ENCODE results near the gene FBN1.

The FBN1 gene

DNA sequence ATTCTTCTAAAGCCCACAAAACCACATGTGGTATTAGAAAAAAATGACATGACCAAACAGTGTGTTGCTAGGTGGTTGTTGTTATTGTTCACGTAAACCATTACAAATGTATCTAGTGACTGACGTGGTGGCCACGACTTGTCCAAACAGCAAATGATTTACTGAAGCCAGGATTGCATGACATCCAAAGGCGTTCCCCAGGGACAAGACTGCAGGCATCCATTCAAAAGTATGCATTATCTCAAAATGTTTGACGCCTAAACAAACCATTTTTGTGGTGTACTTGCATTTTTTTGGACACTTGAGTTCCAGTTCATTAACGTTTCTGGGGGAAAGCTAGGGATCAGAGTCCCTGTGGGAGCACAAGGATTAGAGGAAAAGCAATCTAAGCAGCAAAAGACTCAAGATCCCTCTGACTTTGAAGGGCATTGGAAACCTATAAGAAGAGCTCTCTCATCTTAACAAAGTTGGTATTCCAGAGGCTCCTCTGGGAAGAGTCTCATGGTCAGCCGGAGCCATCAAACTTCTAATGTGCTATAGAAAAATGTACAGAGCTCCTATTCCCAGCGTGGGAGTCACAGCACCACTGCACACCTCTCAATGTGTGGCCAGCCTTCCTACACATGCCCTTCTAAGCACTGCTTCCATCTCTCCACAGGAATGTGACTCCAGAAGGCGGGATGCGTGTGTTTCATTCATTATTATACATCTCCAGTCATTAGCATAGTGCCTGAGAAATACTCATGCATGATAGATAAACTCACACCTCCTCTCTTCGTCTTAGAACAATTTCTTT lies 62.9 kb downstream of the FBN1 start:
- Histone ChIP-seq H3K9ac (ENCODE audit: low read length in 2 of 2) (no peak overlapping the region), H3K9me3 (ENCODE audit: control insufficient read depth in 2 of 2, low read length in 2 of 2) (no peaks in the 10 kb centered on the region), H3K4me1 (ENCODE audit: control insufficient read depth, insufficient read depth, low read length) (no peaks in the 10 kb centered on the region), H3K27ac (ENCODE audit: low read length) (no peak overlapping the region), H3K27me3 (ENCODE audit: control insufficient read depth in 1 of 2, insufficient read depth in 2 of 2, low read length in 2 of 2) (no peaks in the 10 kb centered on the region), H3K36me3 (ENCODE audit: control insufficient read depth in 2 of 2, insufficient read depth in 2 of 2, low read length in 2 of 2) (no peaks in the 10 kb centered on the region), H3K4me3 (ENCODE audit: low read length in 2 of 2) (no peak overlapping the region)

DNA sequence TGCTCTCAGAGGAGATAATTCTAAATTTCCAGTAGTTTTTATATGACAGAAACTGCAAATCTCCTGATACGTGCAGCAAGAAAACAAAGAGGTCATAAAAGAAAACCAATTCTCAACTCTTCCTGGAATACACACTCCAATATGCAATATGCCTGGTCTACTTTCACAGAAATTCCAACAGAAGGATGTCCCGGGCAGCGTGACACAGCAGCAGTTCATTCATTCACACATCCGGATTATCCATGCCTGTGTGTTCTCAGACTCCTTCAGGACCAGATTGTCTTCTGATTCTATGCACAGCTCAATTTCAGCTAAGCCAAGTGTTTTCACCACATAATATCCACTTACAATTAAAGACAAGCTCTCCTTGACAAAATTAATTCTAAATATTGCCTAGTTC lies 64.3 kb downstream of the FBN1 start:
- H3K4me1 ChIP-seq (ENCODE audit: control insufficient read depth, insufficient read depth, low read length): no peaks in the 10 kb centered on the region
- no peaks in the 10 kb centered on the region for H3K36me3 ChIP-seq (ENCODE audit: control insufficient read depth in 2 of 2, insufficient read depth in 2 of 2, low read length in 2 of 2)
- H3K27me3 ChIP-seq (ENCODE audit: control insufficient read depth in 1 of 2, insufficient read depth in 2 of 2, low read length in 2 of 2): no peaks in the 10 kb centered on the region
- no peaks in the 10 kb centered on the region for H3K9me3 ChIP-seq (ENCODE audit: control insufficient read depth in 2 of 2, low read length in 2 of 2)
- no peak overlapping the region for H3K9ac ChIP-seq (ENCODE audit: low read length in 2 of 2)
- H3K4me3 ChIP-seq (ENCODE audit: low read length in 2 of 2): no peak overlapping the region
- H3K27ac ChIP-seq (ENCODE audit: low read length): no peak overlapping the region

DNA sequence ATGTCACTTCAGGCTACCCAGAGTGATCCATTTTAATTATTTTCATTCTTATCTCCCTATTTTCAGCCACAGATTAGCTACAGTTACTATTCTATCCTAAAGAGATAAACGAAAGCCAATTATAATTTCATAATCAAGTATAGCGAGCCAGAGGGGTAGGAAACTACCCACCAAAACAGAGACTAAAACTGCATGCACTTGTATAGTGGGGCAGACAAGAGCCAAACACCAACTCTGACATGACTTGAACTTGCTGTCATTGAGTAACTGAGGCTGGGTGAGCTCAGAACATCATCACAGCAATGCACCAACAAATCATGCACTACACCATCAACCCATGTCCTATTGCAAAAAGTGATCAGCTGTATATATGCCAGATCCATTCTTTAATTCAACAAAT lies 64.8 kb downstream of the FBN1 start:
- no peak overlapping the region for H3K4me3 ChIP-seq (ENCODE audit: low read length in 2 of 2)
- H3K27ac ChIP-seq (ENCODE audit: low read length): no peak overlapping the region
- no peaks in the 10 kb centered on the region for H3K36me3 ChIP-seq (ENCODE audit: control insufficient read depth in 2 of 2, insufficient read depth in 2 of 2, low read length in 2 of 2)
- H3K9ac ChIP-seq (ENCODE audit: low read length in 2 of 2): no peak overlapping the region
- no peaks in the 10 kb centered on the region for H3K27me3 ChIP-seq (ENCODE audit: control insufficient read depth in 1 of 2, insufficient read depth in 2 of 2, low read length in 2 of 2)
- no peaks in the 10 kb centered on the region for H3K4me1 ChIP-seq (ENCODE audit: control insufficient read depth, insufficient read depth, low read length)
- no peaks in the 10 kb centered on the region for H3K9me3 ChIP-seq (ENCODE audit: control insufficient read depth in 2 of 2, low read length in 2 of 2)

DNA sequence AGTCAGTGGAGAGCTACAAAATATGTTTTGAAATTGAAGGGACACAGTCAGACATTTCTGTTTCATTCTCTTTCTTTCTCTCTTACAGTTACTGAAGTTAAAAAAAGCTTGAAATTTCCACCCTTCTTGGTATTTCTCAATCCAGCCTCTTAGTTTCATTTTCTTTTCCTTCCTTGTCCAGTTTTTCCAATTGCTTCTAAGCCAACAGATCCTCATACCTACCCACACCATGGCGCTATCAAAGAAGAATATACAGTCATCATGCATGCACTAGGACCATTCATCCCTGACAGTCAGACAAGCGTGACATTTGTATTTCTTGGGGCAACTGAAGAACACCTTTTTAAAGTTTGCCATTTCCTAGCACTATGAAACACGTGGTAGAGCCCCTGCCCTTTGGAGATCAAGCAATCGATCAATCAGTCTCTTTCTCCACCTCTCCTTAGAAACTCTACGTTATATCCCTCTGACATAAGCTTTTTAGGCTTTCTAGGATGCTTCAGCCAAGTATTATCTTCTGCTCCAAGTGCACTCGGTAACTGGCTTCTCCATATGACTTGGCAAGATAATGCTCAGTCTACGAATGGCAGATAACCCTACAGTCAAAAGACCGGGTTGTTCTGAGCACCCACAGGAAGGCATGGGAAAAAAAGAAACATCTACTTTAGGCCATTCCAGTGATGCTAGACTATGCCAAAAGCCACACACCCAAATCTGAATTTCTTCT lies 65.4 kb downstream of the FBN1 start:
- H3K27ac ChIP-seq (ENCODE audit: low read length): no peak overlapping the region
- H3K9ac ChIP-seq (ENCODE audit: low read length in 2 of 2): no peak overlapping the region
- H3K4me1 ChIP-seq (ENCODE audit: control insufficient read depth, insufficient read depth, low read length): no peaks in the 10 kb centered on the region
- H3K4me3 ChIP-seq (ENCODE audit: low read length in 2 of 2): peak overlapping the region in 1 of 2 donors; percentile 28
- H3K27me3 ChIP-seq (ENCODE audit: control insufficient read depth in 1 of 2, insufficient read depth in 2 of 2, low read length in 2 of 2): no peaks in the 10 kb centered on the region
- H3K9me3 ChIP-seq (ENCODE audit: control insufficient read depth in 2 of 2, low read length in 2 of 2): no peaks in the 10 kb centered on the region
- no peaks in the 10 kb centered on the region for H3K36me3 ChIP-seq (ENCODE audit: control insufficient read depth in 2 of 2, insufficient read depth in 2 of 2, low read length in 2 of 2)

DNA sequence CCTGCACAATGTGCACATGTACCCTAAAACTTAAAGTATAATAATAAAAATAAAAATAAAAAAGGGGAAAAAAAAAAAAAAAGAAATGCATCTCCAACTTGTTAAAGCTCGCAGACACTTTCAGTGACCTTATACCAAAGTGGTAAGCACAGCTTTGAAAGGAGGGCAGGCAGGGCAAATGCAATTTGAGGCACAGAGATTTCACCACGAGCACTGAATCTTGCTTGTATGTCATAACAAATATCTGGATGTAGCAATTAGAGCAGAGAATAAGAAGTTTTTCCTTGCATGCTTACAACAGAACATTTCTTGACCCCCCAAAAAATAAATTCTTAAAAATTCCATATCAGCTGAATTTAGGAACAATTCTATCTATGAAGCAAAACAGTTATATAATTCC lies 66.5 kb downstream of the FBN1 start:
- no peaks in the 10 kb centered on the region for H3K4me1 ChIP-seq (ENCODE audit: control insufficient read depth, insufficient read depth, low read length)
- no peak overlapping the region for H3K4me3 ChIP-seq (ENCODE audit: low read length in 2 of 2)
- no peak overlapping the region for H3K27ac ChIP-seq (ENCODE audit: low read length)
- H3K36me3 ChIP-seq (ENCODE audit: control insufficient read depth in 2 of 2, insufficient read depth in 2 of 2, low read length in 2 of 2): no peaks in the 10 kb centered on the region
- H3K9ac ChIP-seq (ENCODE audit: low read length in 2 of 2): no peak overlapping the region
- no peaks in the 10 kb centered on the region for H3K27me3 ChIP-seq (ENCODE audit: control insufficient read depth in 1 of 2, insufficient read depth in 2 of 2, low read length in 2 of 2)
- H3K9me3 ChIP-seq (ENCODE audit: control insufficient read depth in 2 of 2, low read length in 2 of 2): no peaks in the 10 kb centered on the region

DNA sequence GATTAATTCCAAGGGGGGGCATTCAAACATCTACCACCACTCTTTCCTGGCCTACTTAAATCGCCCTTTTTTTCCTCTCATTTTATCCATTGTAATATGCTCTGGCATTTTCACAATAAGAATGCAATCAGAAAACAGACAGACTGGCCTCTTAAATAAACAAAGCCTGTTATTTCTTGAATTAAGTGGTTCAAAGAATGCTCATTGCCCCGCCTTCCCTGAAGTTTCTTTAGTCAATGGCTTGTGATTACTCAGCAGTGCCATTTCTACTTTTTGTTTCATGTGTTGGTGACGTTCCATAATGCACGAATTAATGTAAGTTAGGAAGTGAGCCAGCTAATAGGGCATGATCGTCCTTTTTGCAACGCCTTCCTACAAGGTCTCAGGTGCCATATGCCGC lies 68.0 kb downstream of the FBN1 start:
- Histone ChIP-seq H3K36me3 (ENCODE audit: control insufficient read depth in 2 of 2, insufficient read depth in 2 of 2, low read length in 2 of 2) (no peaks in the 10 kb centered on the region), H3K9me3 (ENCODE audit: control insufficient read depth in 2 of 2, low read length in 2 of 2) (no peaks in the 10 kb centered on the region), H3K27me3 (ENCODE audit: control insufficient read depth in 1 of 2, insufficient read depth in 2 of 2, low read length in 2 of 2) (no peaks in the 10 kb centered on the region), H3K4me1 (ENCODE audit: control insufficient read depth, insufficient read depth, low read length) (no peaks in the 10 kb centered on the region), H3K9ac (ENCODE audit: low read length in 2 of 2) (no peak overlapping the region), H3K4me3 (ENCODE audit: low read length in 2 of 2) (no peak overlapping the region), H3K27ac (ENCODE audit: low read length) (no peak overlapping the region)

DNA sequence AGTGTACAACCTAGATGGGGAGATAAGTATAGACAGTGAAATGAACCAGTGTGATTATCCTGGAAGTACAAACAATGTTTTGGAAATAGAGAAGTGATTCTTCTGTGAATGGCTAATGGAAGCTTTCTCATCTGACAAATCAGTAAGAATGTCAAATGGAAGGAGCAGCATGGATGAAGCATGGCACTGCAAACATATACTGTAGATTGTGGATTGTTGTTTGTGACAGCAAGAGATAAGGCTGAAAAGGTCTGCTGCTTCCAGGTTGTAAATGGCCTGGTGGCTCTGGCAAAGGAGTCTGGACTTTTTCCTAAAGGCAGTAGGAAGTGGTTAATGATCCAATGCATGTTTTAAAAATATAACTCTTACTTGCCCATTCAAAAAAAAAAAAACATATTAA lies 71.3 kb downstream of the FBN1 start:
- no peak overlapping the region for H3K4me3 ChIP-seq (ENCODE audit: low read length in 2 of 2)
- no peak overlapping the region for H3K9ac ChIP-seq (ENCODE audit: low read length in 2 of 2)
- no peaks in the 10 kb centered on the region for H3K36me3 ChIP-seq (ENCODE audit: control insufficient read depth in 2 of 2, insufficient read depth in 2 of 2, low read length in 2 of 2)
- no peaks in the 10 kb centered on the region for H3K27me3 ChIP-seq (ENCODE audit: control insufficient read depth in 1 of 2, insufficient read depth in 2 of 2, low read length in 2 of 2)
- no peaks in the 10 kb centered on the region for H3K9me3 ChIP-seq (ENCODE audit: control insufficient read depth in 2 of 2, low read length in 2 of 2)
- H3K4me1 ChIP-seq (ENCODE audit: control insufficient read depth, insufficient read depth, low read length): no peaks in the 10 kb centered on the region
- H3K27ac ChIP-seq (ENCODE audit: low read length): no peak overlapping the region

DNA sequence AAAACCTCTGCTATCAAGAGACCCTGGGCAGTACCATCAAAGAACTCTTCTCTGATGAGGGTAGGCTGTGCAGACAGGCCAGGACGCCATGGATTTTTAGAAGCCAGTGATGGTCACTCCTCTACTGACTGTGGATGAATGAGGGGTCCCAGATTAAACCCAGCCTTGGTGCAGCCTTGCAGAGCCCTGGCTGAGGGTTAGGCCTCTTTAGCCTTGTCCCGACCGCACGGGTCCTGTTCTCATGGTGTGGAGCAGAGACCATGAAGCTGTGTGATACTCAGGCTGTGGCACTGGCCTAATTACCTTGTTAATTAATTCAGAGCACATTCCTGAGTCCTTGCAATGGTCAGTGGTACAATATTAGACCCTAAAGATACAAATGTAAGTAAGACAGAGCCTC lies 71.7 kb downstream of the FBN1 start:
- H3K4me3 ChIP-seq (ENCODE audit: low read length in 2 of 2): no peak overlapping the region
- no peaks in the 10 kb centered on the region for H3K36me3 ChIP-seq (ENCODE audit: control insufficient read depth in 2 of 2, insufficient read depth in 2 of 2, low read length in 2 of 2)
- H3K27me3 ChIP-seq (ENCODE audit: control insufficient read depth in 1 of 2, insufficient read depth in 2 of 2, low read length in 2 of 2): no peaks in the 10 kb centered on the region
- no peaks in the 10 kb centered on the region for H3K9me3 ChIP-seq (ENCODE audit: control insufficient read depth in 2 of 2, low read length in 2 of 2)
- H3K4me1 ChIP-seq (ENCODE audit: control insufficient read depth, insufficient read depth, low read length): no peaks in the 10 kb centered on the region
- H3K9ac ChIP-seq (ENCODE audit: low read length in 2 of 2): no peak overlapping the region
- no peak overlapping the region for H3K27ac ChIP-seq (ENCODE audit: low read length)

DNA sequence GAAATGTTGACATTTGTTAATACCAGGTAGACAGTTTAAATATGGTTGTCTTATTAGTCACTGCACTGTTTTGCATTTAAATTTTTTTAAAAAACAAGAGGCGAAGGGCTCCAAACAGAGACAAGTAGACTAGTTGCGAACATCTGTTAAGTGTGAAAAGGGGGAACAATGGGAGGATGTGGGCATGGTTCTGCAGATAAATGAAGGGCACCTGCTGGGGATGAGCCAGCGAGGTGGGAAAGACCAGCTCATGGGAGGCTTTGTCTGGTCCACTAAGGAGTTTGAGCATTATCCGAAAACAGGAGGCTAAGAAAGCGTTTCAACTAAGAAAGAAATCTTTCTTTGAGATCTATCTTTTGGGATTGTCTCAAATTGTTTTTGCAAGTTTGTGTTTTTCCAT lies 72.7 kb downstream of the FBN1 start:
- no peaks in the 10 kb centered on the region for H3K27me3 ChIP-seq (ENCODE audit: control insufficient read depth in 1 of 2, insufficient read depth in 2 of 2, low read length in 2 of 2)

DNA sequence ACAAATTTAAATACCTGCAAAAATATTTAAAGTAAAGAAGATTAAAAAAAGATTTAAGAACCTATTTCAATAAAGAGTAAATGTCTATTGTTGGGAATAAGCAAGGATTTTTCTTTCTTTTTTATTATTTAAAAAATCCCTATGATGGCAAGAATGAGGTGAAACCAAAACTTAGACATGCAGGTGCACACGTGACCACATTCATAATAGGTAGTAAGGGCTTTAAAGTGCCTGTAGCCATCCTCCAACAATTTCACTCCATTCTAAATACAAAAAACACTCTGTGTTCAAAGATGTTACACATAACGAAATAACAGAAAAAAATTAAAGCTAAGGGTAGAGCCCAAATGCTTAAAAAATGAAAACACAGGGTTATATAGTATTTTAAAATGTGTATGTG lies 74.0 kb downstream of the FBN1 start:
- Histone ChIP-seq H3K27me3 (ENCODE audit: control insufficient read depth in 1 of 2, insufficient read depth in 2 of 2, low read length in 2 of 2) (no peaks in the 10 kb centered on the region), H3K36me3 (ENCODE audit: control insufficient read depth in 2 of 2, insufficient read depth in 2 of 2, low read length in 2 of 2) (no peaks in the 10 kb centered on the region), H3K4me3 (ENCODE audit: low read length in 2 of 2) (no peak overlapping the region), H3K9me3 (ENCODE audit: control insufficient read depth in 2 of 2, low read length in 2 of 2) (no peaks in the 10 kb centered on the region), H3K27ac (ENCODE audit: low read length) (no peak overlapping the region), H3K9ac (ENCODE audit: low read length in 2 of 2) (no peak overlapping the region), H3K4me1 (ENCODE audit: control insufficient read depth, insufficient read depth, low read length) (peaks cover 2% of the 10 kb centered on the region)

More for the DNA sequence above, 72.7 kb downstream of the FBN1 start:
- Histone ChIP-seq H3K4me3 (ENCODE audit: low read length in 2 of 2) (no peak overlapping the region), H3K27ac (ENCODE audit: low read length) (no peak overlapping the region), H3K9me3 (ENCODE audit: control insufficient read depth in 2 of 2, low read length in 2 of 2) (no peaks in the 10 kb centered on the region), H3K36me3 (ENCODE audit: control insufficient read depth in 2 of 2, insufficient read depth in 2 of 2, low read length in 2 of 2) (no peaks in the 10 kb centered on the region), H3K4me1 (ENCODE audit: control insufficient read depth, insufficient read depth, low read length) (no peaks in the 10 kb centered on the region), H3K9ac (ENCODE audit: low read length in 2 of 2) (no peak overlapping the region)

DNA sequence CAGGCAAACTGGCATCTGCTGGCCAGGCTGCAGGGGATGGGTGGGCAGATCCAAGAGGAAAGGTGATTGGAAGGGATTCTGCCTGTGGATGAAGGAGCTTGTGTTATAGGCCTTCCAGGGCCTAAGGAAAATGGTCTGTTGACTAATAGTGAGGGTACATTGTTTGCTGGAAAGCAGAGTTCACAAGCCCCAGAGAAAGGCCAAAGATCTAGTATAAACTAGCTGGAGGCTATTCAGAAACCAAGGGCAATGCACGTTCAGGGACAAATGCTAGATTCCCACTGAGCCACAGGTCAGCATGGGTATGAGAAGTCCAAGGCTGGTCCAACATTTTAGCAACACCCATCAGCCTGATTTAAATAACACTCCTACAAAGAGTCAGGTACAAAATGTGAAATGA lies 74.7 kb downstream of the FBN1 start:
- Histone ChIP-seq H3K9ac (ENCODE audit: low read length in 2 of 2) (no peak overlapping the region), H3K4me3 (ENCODE audit: low read length in 2 of 2) (no peak overlapping the region), H3K27me3 (ENCODE audit: control insufficient read depth in 1 of 2, insufficient read depth in 2 of 2, low read length in 2 of 2) (no peaks in the 10 kb centered on the region), H3K9me3 (ENCODE audit: control insufficient read depth in 2 of 2, low read length in 2 of 2) (no peaks in the 10 kb centered on the region), H3K4me1 (ENCODE audit: control insufficient read depth, insufficient read depth, low read length) (peaks cover 2% of the 10 kb centered on the region), H3K36me3 (ENCODE audit: control insufficient read depth in 2 of 2, insufficient read depth in 2 of 2, low read length in 2 of 2) (no peaks in the 10 kb centered on the region), H3K27ac (ENCODE audit: low read length) (no peak overlapping the region)

All from stomach smooth muscle (tissue), 2 donors.